Measurements from ENCODE around the gene C12orf75.

DNA sequence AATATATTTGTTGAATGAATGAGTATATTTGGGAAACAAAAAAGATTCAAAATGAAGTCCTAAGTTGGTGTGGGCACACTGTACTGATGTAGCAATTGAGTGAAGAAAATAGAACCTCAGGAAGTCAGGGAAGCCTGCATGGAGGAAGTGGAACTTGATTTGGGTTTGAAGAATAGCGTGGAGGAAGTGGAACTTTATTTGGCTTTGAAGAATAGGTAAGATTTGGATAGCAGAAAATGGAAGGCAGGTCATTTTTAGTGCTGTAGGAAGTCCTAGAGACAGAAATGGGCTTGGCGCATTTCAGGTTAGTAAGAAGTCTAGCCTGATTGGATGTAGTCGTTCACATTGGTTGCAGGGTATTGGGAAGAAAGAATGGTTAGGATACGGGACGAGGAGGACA lies 5.4 kb downstream of the C12orf75 start:
- TF ChIP-seq CTCF (IDR thresholded peaks at IDR 0.05; ENCODE audit: insufficient read depth, low read depth, low read length) (no peak), EZH2 (IDR thresholded peaks at IDR 0.05; ENCODE audit: insufficient read depth, low read length) (no peak)

Measured in astrocyte (in vitro differentiated cells and primary cell).